GM21528 (cell line): Measurements from ENCODE around the gene RHOG.
A peak's percentile ranks its signal among the peaks of the same experiment; 100 is the strongest.
"Not testable (repeated sequence)": the region's sequence is repeated elsewhere in the genome, so short reads cannot be mapped to it uniquely, and the experiment has no call there.

ENCODE experiments used
- ATAC-seq: cut with Tn5 transposase; IDR thresholded peaks from one replicate; pipeline ENCODE4 v1.9.1; 2021; ENCODE audit warnings: mild to moderate bottlenecking, moderate library complexity; ENCODE audit not compliant: unreplicated experiment, low FRiP score

Gene RHOG

GRCh38 chr11:3814832-3815231, 25.9 kb downstream of the RHOG start:
- ATAC-seq = not testable (repeated sequence)

GRCh38 chr11:3810951-3811350, 29.8 kb downstream of the RHOG start:
- ATAC-seq = no peak

- no peak for ATAC-seq
Observed at GRCh38 chr11:3810446-3810845, 30.3 kb downstream of the RHOG start.

GRCh38 chr11:3809624-3809928, 31.2 kb downstream of the RHOG start:
- ATAC-seq = no peak

- ATAC-seq = peak; percentile 25
Observed at GRCh38 chr11:3808861-3809623, 31.7 kb downstream of the RHOG start.

GRCh38 chr11:3807909-3808860, 32.6 kb downstream of the RHOG start, which contains the start of gene PGAP2:
PGAP2 (plus strand) TSS chr11:3808560; CDS start chr11:3811260, 2,700 bp downstream.
- peak; percentile 61 for ATAC-seq

GRCh38 chr11:3803726-3804495, 36.8 kb downstream of the RHOG start:
- no peak for ATAC-seq

GRCh38 chr11:3802011-3802790, 38.6 kb downstream of the RHOG start:
- ATAC-seq = no peak

- ATAC-seq = no peak
Observed at GRCh38 chr11:3799873-3800272, 40.9 kb downstream of the RHOG start.

- no peak for ATAC-seq
Observed at GRCh38 chr11:3799143-3799542, 41.6 kb downstream of the RHOG start.

- ATAC-seq = peak; percentile 96
Observed at GRCh38 chr11:3797329-3798090, 43.2 kb downstream of the RHOG start, which contains the start of gene NUP98. NUP98 (minus strand) TSS chr11:3797554; CDS start chr11:3782117, 15,437 bp downstream.

- ATAC-seq = peak; percentile 44
Observed at GRCh38 chr11:3796801-3797328, 43.9 kb downstream of the RHOG start.

GRCh38 chr11:3796346-3796745, 44.4 kb downstream of the RHOG start:
- ATAC-seq = no peak

GRCh38 chr11:3796002-3796311, 44.8 kb downstream of the RHOG start:
- no peak for ATAC-seq

GRCh38 chr11:3795131-3796001, 45.4 kb downstream of the RHOG start:
- ATAC-seq = no peak

GRCh38 chr11:3794387-3794786, 46.4 kb downstream of the RHOG start:
- not testable (repeated sequence) for ATAC-seq

GRCh38 chr11:3786781-3787428, 53.9 kb downstream of the RHOG start:
- no peak for ATAC-seq

GRCh38 chr11:3783611-3784010, 57.1 kb downstream of the RHOG start:
- no peak for ATAC-seq
